ENCODE results near the gene MYOC.

- TF ChIP-seq CTCF (conservative IDR thresholded peaks at IDR 0.05) (no peak), ZFX (IDR thresholded peaks at IDR 0.05) (no peak)
These were observed 55.8 kb downstream of the MYOC start for GRCh38 chr1:171596705-171597104.
